T-helper 17 cell (primary cell): Measurements from ENCODE around the gene RAP1B. TPM values are rescaled to one million over a fixed set of nuclear protein-coding genes. Genes with fewer than 3 reads are reported as not detected.
A peak's percentile ranks its signal among the peaks of the same experiment; 100 is the strongest.

Experiments used
- ATAC-seq: fragments of 150-1000 bp; cut with Tn5 transposase; 2 replicates; pipeline ENCODE4 v1.10.0; 2021; ENCODE audit warnings: mild to moderate bottlenecking, moderate library complexity
- DNase-seq, 3 donors: peaks; one replicate each; pipeline versions ENCODE4 v3.0.0 to v3.0.0-alpha.2; 2020 to 2021
- H3K9me3 ChIP-seq: one replicate; pipeline ENCODE4 v1.7.0; 2013; ENCODE audit warnings: low read length, mild to moderate bottlenecking; ENCODE audit not compliant: control insufficient read depth, poor library complexity, severe bottlenecking
- H3K27ac Mint-ChIP-seq: one replicate; pipeline ENCODE4 v1.8.0; 2022; ENCODE audit warnings: mild to moderate bottlenecking, moderate library complexity, mixed read lengths
- H3K27me3 Mint-ChIP-seq: one replicate; pipeline ENCODE4 v1.8.0; 2022; ENCODE audit warnings: mixed read lengths
- H3K36me3 Mint-ChIP-seq: one replicate; pipeline ENCODE4 v1.8.0; 2022; ENCODE audit warnings: low read depth, mixed read lengths
- H3K4me1 Mint-ChIP-seq: one replicate; pipeline ENCODE4 v1.8.0; 2022; ENCODE audit warnings: mild to moderate bottlenecking, mixed read lengths
- H3K4me3 Mint-ChIP-seq: one replicate; pipeline ENCODE4 v1.8.0; 2022; ENCODE audit warnings: mild to moderate bottlenecking, moderate library complexity, mixed read lengths
- total RNA-seq, 4 donors: library from RNA in 2 of 4; stranded (reverse) in 2 of 4; gene quantifications; one replicate each; pipeline ENCODE4 v1.2.3 and lab custom pipeline; 2022 to 2026

RAP1B gene
- total RNA-seq, 2 donors from 2014 or later: 251 to 319 TPM

- peaks cover 28% of the 10 kb centered on the region for H3K4me1 Mint-ChIP-seq
- no peak for DNase-seq
- peak; percentile 64 for ATAC-seq
- H3K27ac Mint-ChIP-seq: peak overlapping the region; percentile 68
- H3K9me3 ChIP-seq: no peaks in the 10 kb centered on the region
- no peaks in the 10 kb centered on the region for H3K36me3 Mint-ChIP-seq
- no peaks in the 10 kb centered on the region for H3K27me3 Mint-ChIP-seq
- H3K4me3 Mint-ChIP-seq: no peak overlapping the region
These were observed 23.2 kb upstream of the RAP1B start for GRCh38 chr12:68587448-68587873.

DNA sequence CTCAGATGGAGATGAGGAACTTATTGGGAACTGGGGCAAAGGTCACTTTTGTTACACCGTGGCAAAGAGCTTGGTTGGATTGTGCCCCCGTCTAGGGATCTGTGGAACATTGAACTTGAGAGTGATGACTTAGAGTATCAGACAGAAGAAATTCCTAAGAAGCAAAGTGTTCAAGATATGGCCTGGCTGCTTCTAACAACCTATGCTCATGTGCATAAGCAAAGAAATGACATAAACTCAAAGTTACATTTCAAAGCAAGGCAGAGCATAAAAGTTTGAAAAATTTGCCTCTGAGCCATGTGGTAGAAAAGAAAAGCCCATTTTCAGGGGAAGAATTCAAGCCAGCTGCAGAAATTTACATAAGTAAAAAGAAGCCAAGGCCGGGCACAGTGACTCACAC is 21.5 kb upstream of the RAP1B start:
- H3K27me3 Mint-ChIP-seq: no peaks in the 10 kb centered on the region
- no peak overlapping the region for H3K4me3 Mint-ChIP-seq
- peaks cover 31% of the 10 kb centered on the region for H3K4me1 Mint-ChIP-seq
- no peak overlapping the region for H3K27ac Mint-ChIP-seq
- no peaks in the 10 kb centered on the region for H3K36me3 Mint-ChIP-seq
- DNase-seq (no peak), ATAC-seq (no peak)
- no peaks in the 10 kb centered on the region for H3K9me3 ChIP-seq

GRCh38 chr12:68591734-68592418 is 18.8 kb upstream of the RAP1B start:
- Mint-ChIP-seq H3K27ac (peak overlapping the region; percentile 70), H3K36me3 (no peaks in the 10 kb centered on the region), H3K4me3 (peak overlapping the region; percentile 13), H3K4me1 (peaks cover 33% of the 10 kb centered on the region), H3K27me3 (no peaks in the 10 kb centered on the region)
- peak; percentile 90 for ATAC-seq
- no peaks in the 10 kb centered on the region for H3K9me3 ChIP-seq
- no peak for DNase-seq

- ATAC-seq: no peak
- DNase-seq: no peak
- no peaks in the 10 kb centered on the region for H3K9me3 ChIP-seq
- no peak overlapping the region for H3K27ac Mint-ChIP-seq
- no peaks in the 10 kb centered on the region for H3K36me3 Mint-ChIP-seq
- no peak overlapping the region for H3K4me3 Mint-ChIP-seq
- no peaks in the 10 kb centered on the region for H3K27me3 Mint-ChIP-seq
- peaks cover 38% of the 10 kb centered on the region for H3K4me1 Mint-ChIP-seq
These were observed 15.5 kb upstream of the RAP1B start for GRCh38 chr12:68595241-68595640.

- Mint-ChIP-seq H3K4me3 (no peak overlapping the region), H3K4me1 (peaks cover 16% of the 10 kb centered on the region), H3K36me3 (peaks cover 2% of the 10 kb centered on the region), H3K27me3 (no peaks in the 10 kb centered on the region), H3K27ac (peak overlapping the region; percentile 57)
- no peaks in the 10 kb centered on the region for H3K9me3 ChIP-seq
- DNase-seq: no peak
- ATAC-seq: no peak
These were observed 8.9 kb upstream of the RAP1B start for GRCh38 chr12:68601767-68602166.

- ATAC-seq (no peak), DNase-seq (no peak)
- H3K4me3 Mint-ChIP-seq: no peak overlapping the region
- peaks cover 16% of the 10 kb centered on the region for H3K4me1 Mint-ChIP-seq
- H3K36me3 Mint-ChIP-seq: peaks cover 2% of the 10 kb centered on the region
- H3K9me3 ChIP-seq: no peaks in the 10 kb centered on the region
- H3K27me3 Mint-ChIP-seq: no peaks in the 10 kb centered on the region
- peak overlapping the region; percentile 39 for H3K27ac Mint-ChIP-seq
These were observed 8.0 kb upstream of the RAP1B start for GRCh38 chr12:68602720-68603119.

GRCh38 chr12:68608191-68608590 is 2.5 kb upstream of the RAP1B start:
- no peaks in the 10 kb centered on the region for H3K36me3 Mint-ChIP-seq
- ATAC-seq (no peak), DNase-seq (no peak)
- no peaks in the 10 kb centered on the region for H3K9me3 ChIP-seq
- H3K4me3 Mint-ChIP-seq: no peak overlapping the region
- H3K27me3 Mint-ChIP-seq: no peaks in the 10 kb centered on the region
- peaks cover 13% of the 10 kb centered on the region for H3K4me1 Mint-ChIP-seq
- H3K27ac Mint-ChIP-seq: no peak overlapping the region

DNA sequence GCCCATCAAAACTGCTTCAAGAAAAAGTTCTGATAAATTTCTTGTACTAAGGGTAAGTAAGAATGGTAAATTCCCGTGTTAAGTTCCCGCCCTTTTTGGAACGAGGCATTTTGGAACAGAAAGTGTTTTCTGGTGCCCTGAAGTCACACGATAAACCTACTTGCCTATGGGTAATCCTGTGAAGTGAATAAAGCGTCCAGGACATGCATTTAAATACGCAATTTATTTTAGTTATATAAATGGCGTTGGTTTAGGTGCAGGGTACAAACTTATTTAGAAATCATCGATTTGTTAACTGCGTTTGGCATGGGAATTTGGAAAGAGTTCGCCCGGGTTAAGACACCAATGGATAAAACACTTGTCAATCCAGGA is 715 bp upstream of the RAP1B start:
- no peaks in the 10 kb centered on the region for H3K9me3 ChIP-seq
- Mint-ChIP-seq H3K4me3 (peak overlapping the region; percentile 97), H3K4me1 (peaks cover 27% of the 10 kb centered on the region), H3K27ac (peak overlapping the region; percentile 97), H3K27me3 (no peaks in the 10 kb centered on the region), H3K36me3 (no peaks in the 10 kb centered on the region)
- no peak for DNase-seq
- no peak for ATAC-seq

- Mint-ChIP-seq H3K36me3 (no peaks in the 10 kb centered on the region), H3K4me1 (peaks cover 31% of the 10 kb centered on the region), H3K27ac (peak overlapping the region; percentile 97), H3K27me3 (no peaks in the 10 kb centered on the region), H3K4me3 (peak overlapping the region; percentile 97)
- H3K9me3 ChIP-seq: no peaks in the 10 kb centered on the region
- ATAC-seq (peak; percentile 28), DNase-seq (peak; percentile 21 to 44 (median 33))
These were observed 551 bp downstream of the RAP1B start for GRCh38 chr12:68611094-68611805.

DNA sequence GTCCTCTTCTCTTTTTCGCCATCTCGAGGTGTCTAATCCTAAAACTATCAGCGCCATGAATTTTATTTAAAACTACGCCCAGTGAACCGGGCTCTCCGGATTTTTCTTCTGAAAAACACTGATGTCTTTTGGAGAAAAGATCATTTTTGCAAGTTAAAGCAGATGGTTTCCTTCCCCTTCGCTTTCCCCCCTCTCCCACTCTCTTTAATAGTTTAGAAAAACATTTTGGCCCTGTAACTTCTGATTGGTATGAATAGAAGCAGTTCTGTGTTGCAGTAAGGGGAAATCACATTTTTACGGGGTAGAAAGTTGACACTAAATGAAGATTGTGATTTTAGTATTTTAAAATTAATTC is 1.1 kb downstream of the RAP1B start:
- DNase-seq (no peak), ATAC-seq (no peak)
- Mint-ChIP-seq H3K4me1 (peaks cover 31% of the 10 kb centered on the region), H3K36me3 (no peaks in the 10 kb centered on the region), H3K27ac (peak overlapping the region; percentile 97), H3K27me3 (no peaks in the 10 kb centered on the region), H3K4me3 (peak overlapping the region; percentile 97)
- no peaks in the 10 kb centered on the region for H3K9me3 ChIP-seq

DNA sequence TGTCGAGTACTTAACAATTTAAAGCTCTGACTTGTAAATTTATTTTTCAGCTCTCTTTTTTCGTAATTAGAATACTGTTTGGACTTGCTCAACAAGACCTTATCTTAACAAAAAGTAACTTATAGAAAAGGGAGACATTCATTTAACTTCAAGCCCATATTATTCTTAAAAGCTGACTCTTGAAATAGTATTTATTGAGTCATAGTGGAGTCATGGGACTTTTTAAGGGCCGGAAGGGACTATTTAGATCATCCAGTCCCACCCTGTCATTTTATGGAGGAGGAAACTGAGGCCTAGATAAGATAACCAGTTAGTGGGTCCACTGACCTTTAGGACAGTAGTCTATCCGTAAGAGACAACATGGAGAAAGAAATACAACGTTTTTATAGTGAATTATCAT is 1.5 kb downstream of the RAP1B start:
- H3K27me3 Mint-ChIP-seq: no peaks in the 10 kb centered on the region
- peak overlapping the region; percentile 97 for H3K27ac Mint-ChIP-seq
- no peak for DNase-seq
- H3K36me3 Mint-ChIP-seq: no peaks in the 10 kb centered on the region
- H3K9me3 ChIP-seq: no peaks in the 10 kb centered on the region
- ATAC-seq: no peak
- peak overlapping the region; percentile 97 for H3K4me3 Mint-ChIP-seq
- H3K4me1 Mint-ChIP-seq: peaks cover 33% of the 10 kb centered on the region

GRCh38 chr12:68612697-68613096 is 2.0 kb downstream of the RAP1B start:
- DNase-seq (no peak), ATAC-seq (peak; percentile 12)
- Mint-ChIP-seq H3K27me3 (no peaks in the 10 kb centered on the region), H3K4me3 (peak overlapping the region; percentile 97), H3K27ac (peak overlapping the region; percentile 97), H3K4me1 (peaks cover 36% of the 10 kb centered on the region), H3K36me3 (no peaks in the 10 kb centered on the region)
- H3K9me3 ChIP-seq: no peaks in the 10 kb centered on the region

DNA sequence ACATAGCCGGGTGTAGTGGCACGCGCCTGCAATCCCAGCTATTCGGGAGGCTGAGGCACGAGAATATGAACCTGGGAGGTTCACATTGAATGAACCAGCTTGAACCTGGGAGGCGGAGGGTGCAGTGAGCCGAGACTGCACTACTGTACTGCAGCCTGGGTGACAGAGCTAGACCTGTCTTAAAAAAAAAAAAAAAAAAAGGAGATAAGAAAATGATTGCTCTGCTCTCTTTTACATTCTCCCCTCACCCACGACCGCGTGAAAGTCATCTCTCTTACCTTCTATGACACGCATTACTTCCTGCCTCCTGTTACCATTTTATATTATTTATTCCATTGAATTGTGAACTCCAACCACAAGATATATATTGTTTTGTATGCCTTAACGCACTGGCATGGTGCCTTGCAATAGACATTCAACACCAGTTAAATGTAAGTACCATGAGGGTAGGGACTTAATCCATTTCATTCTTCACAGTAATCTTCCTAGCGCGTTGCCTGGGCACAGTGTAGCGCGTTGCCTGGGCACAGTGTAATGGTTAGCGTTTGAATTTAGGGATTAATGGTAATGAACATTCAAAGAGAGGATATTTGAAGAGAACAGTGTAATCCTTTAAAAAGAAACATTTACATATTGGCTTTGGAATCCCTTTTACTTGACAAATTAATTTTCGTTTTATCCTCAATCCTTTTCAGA is 2.7 kb downstream of the RAP1B start:
- DNase-seq: peak; percentile 10 to 17 (median 17)
- Mint-ChIP-seq H3K27me3 (no peaks in the 10 kb centered on the region), H3K36me3 (no peaks in the 10 kb centered on the region), H3K4me1 (peaks cover 34% of the 10 kb centered on the region), H3K4me3 (peak overlapping the region; percentile 97), H3K27ac (peak overlapping the region; percentile 97)
- peak; percentile 9 for ATAC-seq
- H3K9me3 ChIP-seq: no peaks in the 10 kb centered on the region
